ENCODE results near the gene ITGA2B.
A peak's percentile ranks its signal among the peaks of the same experiment; 100 is the strongest.

ITGA2B gene

GRCh38 chr17:44324571-44325275, 64.7 kb downstream of the ITGA2B start, which contains the start of gene SLC25A39:
Gene SLC25A39, minus strand, starts transcription at chr17:44324823. Its CDS starts 1,261 bp downstream, at chr17:44323562.
- in situ Hi-C loops (cut with HindIII; ENCODE audit: low pct_unique_long_range_greater_than_20kb, low sequenced_read_pairs), result no loop called here
- DNase-seq (ENCODE audit: low read depth in 1 of 2, low spot score in 1 of 2), result peak; percentile 71 to 98
- no peak for TF ChIP-seq JUND (IDR thresholded peaks at IDR 0.05; ENCODE audit: low read depth)

GRCh38 chr17:44324092-44324570, 65.3 kb downstream of the ITGA2B start:
- no peak for TF ChIP-seq JUND (IDR thresholded peaks at IDR 0.05; ENCODE audit: low read depth)
- DNase-seq (ENCODE audit: low read depth in 1 of 2, low spot score in 1 of 2), result peak in 1 of 2 experiments; percentile 52
- in situ Hi-C loops (cut with HindIII; ENCODE audit: low pct_unique_long_range_greater_than_20kb, low sequenced_read_pairs), result no loop called here

GRCh38 chr17:44323359-44324091, 65.9 kb downstream of the ITGA2B start:
- no peak for TF ChIP-seq JUND (IDR thresholded peaks at IDR 0.05; ENCODE audit: low read depth)
- in situ Hi-C loops (cut with HindIII; ENCODE audit: low pct_unique_long_range_greater_than_20kb, low sequenced_read_pairs), result no loop called here
- no peak for DNase-seq (ENCODE audit: low read depth in 1 of 2, low spot score in 1 of 2)

GRCh38 chr17:44322236-44322895, 67.1 kb downstream of the ITGA2B start:
- no peak for TF ChIP-seq JUND (IDR thresholded peaks at IDR 0.05; ENCODE audit: low read depth)
- no peak for DNase-seq (ENCODE audit: low read depth in 1 of 2, low spot score in 1 of 2)
- in situ Hi-C loops (cut with HindIII; ENCODE audit: low pct_unique_long_range_greater_than_20kb, low sequenced_read_pairs), result no loop called here
